Measurements from ENCODE around the gene AKAP13.

Gene AKAP13

GRCh38 chr15:85753261-85753660 lies 372.9 kb downstream of the AKAP13 start:
- no peak for DNase-seq (ENCODE audit: low read depth in 2 of 2)

GRCh38 chr15:85753791-85754452 lies 373.5 kb downstream of the AKAP13 start:
- DNase-seq (ENCODE audit: low read depth in 2 of 2), result no peak

GRCh38 chr15:85754989-85755388 lies 374.6 kb downstream of the AKAP13 start:
- DNase-seq (ENCODE audit: low read depth in 2 of 2), result no peak

- no peak for DNase-seq (ENCODE audit: low read depth in 2 of 2)
These were observed 375.1 kb downstream of the AKAP13 start for GRCh38 chr15:85755471-85755870.

GRCh38 chr15:85755942-85756341 lies 375.5 kb downstream of the AKAP13 start:
- DNase-seq (ENCODE audit: low read depth in 2 of 2), result no peak

- DNase-seq (ENCODE audit: low read depth in 2 of 2), result no peak
These were observed 376.1 kb downstream of the AKAP13 start for GRCh38 chr15:85756411-85757072.

GRCh38 chr15:85757073-85757938 lies 376.9 kb downstream of the AKAP13 start:
- no peak for DNase-seq (ENCODE audit: low read depth in 2 of 2)

- no peak for DNase-seq (ENCODE audit: low read depth in 2 of 2)
These were observed 377.7 kb downstream of the AKAP13 start for GRCh38 chr15:85757939-85758654.

GRCh38 chr15:85758655-85758978 lies 378.2 kb downstream of the AKAP13 start:
- no peak for DNase-seq (ENCODE audit: low read depth in 2 of 2)

- no peak for DNase-seq (ENCODE audit: low read depth in 2 of 2)
These were observed 379.0 kb downstream of the AKAP13 start for GRCh38 chr15:85759376-85759775.

GRCh38 chr15:85760049-85760448 lies 379.6 kb downstream of the AKAP13 start:
- no peak for DNase-seq (ENCODE audit: low read depth in 2 of 2)

GRCh38 chr15:85760531-85761371 lies 380.3 kb downstream of the AKAP13 start:
- no peak for DNase-seq (ENCODE audit: low read depth in 2 of 2)

- DNase-seq (ENCODE audit: low read depth in 2 of 2), result no peak
These were observed 381.2 kb downstream of the AKAP13 start for GRCh38 chr15:85761635-85762034.

GRCh38 chr15:85762039-85762755 lies 381.8 kb downstream of the AKAP13 start:
- no peak for DNase-seq (ENCODE audit: low read depth in 2 of 2)

GRCh38 chr15:85762756-85763127 lies 382.3 kb downstream of the AKAP13 start:
- no peak for DNase-seq (ENCODE audit: low read depth in 2 of 2)

GRCh38 chr15:85763157-85763556 lies 382.8 kb downstream of the AKAP13 start:
- no peak for DNase-seq (ENCODE audit: low read depth in 2 of 2)

- DNase-seq (ENCODE audit: low read depth in 2 of 2), result no peak
These were observed 383.6 kb downstream of the AKAP13 start for GRCh38 chr15:85763673-85764633.

- no peak for DNase-seq (ENCODE audit: low read depth in 2 of 2)
These were observed 384.4 kb downstream of the AKAP13 start for GRCh38 chr15:85764649-85765277.
